ENCODE data around the gene COMMD9. TPM values are rescaled to one million over a fixed set of nuclear protein-coding genes. Genes with fewer than 3 reads are reported as not detected.

Gene COMMD9
- total RNA-seq, 2 donors from 2014 or later = 38.1 to 42.2 TPM

- ATAC-seq (peak; percentile 46), DNase-seq (no peak)
- intact Hi-C loops (cut with DNase I, micrococcal nuclease) = no loop called here
Observed at GRCh38 chr11:36304351-36304750, 15.1 kb upstream of the COMMD9 start.

- intact Hi-C loops (cut with DNase I, micrococcal nuclease) = no loop called here
- peak; percentile 71 for ATAC-seq
- peak; percentile 85 to 86 for DNase-seq
Observed at GRCh38 chr11:36300650-36301049, 11.4 kb upstream of the COMMD9 start.

GRCh38 chr11:36296884-36297543, 7.8 kb upstream of the COMMD9 start:
- ATAC-seq (peak; percentile 85), DNase-seq (peak; percentile 58 to 60)
- intact Hi-C loops (cut with DNase I, micrococcal nuclease) = no loop called here

GRCh38 chr11:36295926-36296325, 6.7 kb upstream of the COMMD9 start, which contains the start of gene PRR5L:
Gene PRR5L (plus strand): TSS chr11:36296288. CDS start chr11:36401122, 104,834 bp downstream.
- intact Hi-C loops (cut with DNase I, micrococcal nuclease) = no loop called here
- ATAC-seq (no peak), DNase-seq (no peak)

GRCh38 chr11:36292311-36292722, 3.1 kb upstream of the COMMD9 start:
- ATAC-seq (peak; percentile 18), DNase-seq (no peak)
- intact Hi-C loops (cut with DNase I, micrococcal nuclease) = no loop called here

GRCh38 chr11:36288442-36289225, 590 bp downstream of the COMMD9 start:
- ATAC-seq = peak; percentile 17
- no peak for DNase-seq
- intact Hi-C loops (cut with DNase I, micrococcal nuclease) = no loop called here

- DNase-seq (no peak), ATAC-seq (no peak)
- intact Hi-C loops (cut with DNase I, micrococcal nuclease) = no loop called here
Observed at GRCh38 chr11:36282926-36283325, 6.3 kb downstream of the COMMD9 start.

GRCh38 chr11:36281850-36282249, 7.4 kb downstream of the COMMD9 start:
- intact Hi-C loops (cut with DNase I, micrococcal nuclease) = no loop called here
- DNase-seq = no peak
- no peak for ATAC-seq

- ATAC-seq (no peak), DNase-seq (no peak)
- intact Hi-C loops (cut with DNase I, micrococcal nuclease) = no loop called here
Observed at GRCh38 chr11:36280531-36280930, 8.7 kb downstream of the COMMD9 start.

- no peak for DNase-seq
- intact Hi-C loops (cut with DNase I, micrococcal nuclease) = no loop called here
Observed at GRCh38 chr11:36278531-36279282, 10.5 kb downstream of the COMMD9 start.

GRCh38 chr11:36274414-36274813, 14.8 kb downstream of the COMMD9 start:
- no peak for DNase-seq
- intact Hi-C loops (cut with DNase I, micrococcal nuclease) = no loop called here
- no peak for ATAC-seq

More at GRCh38 chr11:36278531-36279282, 10.5 kb downstream of the COMMD9 start:
- no peak for ATAC-seq

GRCh38 chr11:36273110-36273509, 16.1 kb downstream of the COMMD9 start:
- ATAC-seq (no peak), DNase-seq (no peak)

GRCh38 chr11:36271794-36272407, 17.3 kb downstream of the COMMD9 start:
- DNase-seq (no peak), ATAC-seq (no peak)
- intact Hi-C loops (cut with DNase I, micrococcal nuclease) = no loop called here

More at GRCh38 chr11:36273110-36273509, 16.1 kb downstream of the COMMD9 start:
- intact Hi-C loops (cut with DNase I, micrococcal nuclease) = no loop called here

GRCh38 chr11:36270701-36271100, 18.5 kb downstream of the COMMD9 start:
- DNase-seq (no peak), ATAC-seq (no peak)
- intact Hi-C loops (cut with DNase I, micrococcal nuclease) = no loop called here

GRCh38 chr11:36268337-36268985, 20.8 kb downstream of the COMMD9 start:
- DNase-seq (no peak), ATAC-seq (no peak)
- intact Hi-C loops (cut with DNase I, micrococcal nuclease) = loop anchor here in 1 of 2 donors (5.0 to 10.0 kb wide), 2 partner anchors 444 to 651 kb away; partner anchors contain the start of gene FJX1

GRCh38 chr11:36266767-36267166, 22.5 kb downstream of the COMMD9 start:
- DNase-seq (no peak), ATAC-seq (no peak)
- intact Hi-C loops (cut with DNase I, micrococcal nuclease) = loop anchor here in 1 of 2 donors (5.0 to 10.0 kb wide), 2 partner anchors 442 to 649 kb away; partner anchors contain the start of gene FJX1

- intact Hi-C loops (cut with DNase I, micrococcal nuclease) = loop anchor here in 1 of 2 donors (5.0 to 10.0 kb wide), 2 partner anchors 441 to 649 kb away; partner anchors contain the start of gene FJX1
- ATAC-seq = peak; percentile 82
- DNase-seq = peak in 1 of 2 donors; percentile 69
Observed at GRCh38 chr11:36265793-36266628, 23.2 kb downstream of the COMMD9 start.

Data from left colon (tissue), 2 donors.